Suprapubic skin (tissue), 3 donors: ENCODE data around the gene COL3A1.

Source experiments
- CTCF ChIP-seq, 2 donors: fragments of 200-600 bp in 1 of 2; fragments of 450-650 bp in 1 of 2; sonication (generic) in 1 of 2; IDR thresholded peaks; one replicate each; pipeline ENCODE4 v1.5.1; 2016 to 2019; ENCODE audit warnings: antibody characterized with exemption in 2 of 2, mild to moderate bottlenecking in 1 of 2, moderate library complexity in 1 of 2
- POLR2A ChIP-seq, 2 donors: fragments of 450-650 bp; IDR thresholded peaks; one replicate each; pipeline ENCODE4 v1.6.1; 2017; ENCODE audit warnings: antibody characterized with exemption in 2 of 2, mild to moderate bottlenecking in 2 of 2, moderate library complexity in 2 of 2

DNA sequence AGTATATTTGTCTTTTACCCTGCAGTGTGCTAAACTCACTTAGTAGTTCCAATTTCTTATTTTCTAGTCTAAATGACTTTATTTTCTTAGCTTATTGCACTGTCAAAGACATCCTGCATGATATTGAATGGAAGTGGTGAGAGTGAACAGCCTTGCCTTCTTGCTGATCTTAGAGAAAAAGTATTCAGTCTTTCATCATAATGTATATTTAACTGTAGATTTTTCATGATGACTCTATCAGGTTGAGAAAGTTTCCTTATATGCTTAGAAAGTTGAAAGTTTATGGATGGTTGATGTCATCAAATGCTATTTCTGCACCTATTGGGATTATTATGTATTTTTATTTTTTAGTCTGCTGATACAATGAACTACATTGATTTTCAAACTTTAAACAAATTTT is 21.3 kb upstream of the COL3A1 start:
- TF ChIP-seq POLR2A (IDR thresholded peaks at IDR 0.05): no peak
- TF ChIP-seq CTCF (IDR thresholded peaks at IDR 0.05): no peak
